Fibroblast of lung (primary cell): ENCODE data around the gene ZNF862. TPM values are rescaled to one million over a fixed set of nuclear protein-coding genes. Genes with fewer than 3 reads are reported as not detected.

Experiments used
- DNase-seq, 2 donors: peaks; one replicate each; pipeline versions ENCODE4 v3.0.0 to v3.0.0-alpha.2; 2010; ENCODE audit warnings: low read depth in 2 of 2
- H2AFZ ChIP-seq: 2 replicates; pipeline ENCODE4 v1.5.1; 2012; ENCODE audit warnings: low read length, control low read depth, inconsistent platforms
- H3K27ac ChIP-seq: 2 replicates; pipeline ENCODE4 v1.5.1; 2011; ENCODE audit warnings: low read length, control low read depth; ENCODE audit not compliant: insufficient read depth
- H3K27me3 ChIP-seq: 2 replicates; pipeline ENCODE4 v1.5.1; 2011; ENCODE audit warnings: mild to moderate bottlenecking, low read length; ENCODE audit not compliant: control insufficient read depth, insufficient read depth
- H3K36me3 ChIP-seq: 2 replicates; pipeline ENCODE4 v1.5.1; 2011; ENCODE audit warnings: low read length; ENCODE audit not compliant: control insufficient read depth, insufficient read depth
- H3K4me1 ChIP-seq: 2 replicates; pipeline ENCODE4 v1.5.1; 2011; ENCODE audit warnings: low read length; ENCODE audit not compliant: control insufficient read depth, insufficient read depth; ENCODE audit errors: extremely low read depth
- H3K4me2 ChIP-seq: 2 replicates; pipeline ENCODE4 v1.5.1; 2011; ENCODE audit warnings: low read length, control low read depth; ENCODE audit not compliant: insufficient read depth; ENCODE audit errors: extremely low read depth
- H3K4me3 ChIP-seq, 4 experiments: fragments of 200-600 bp in 1 of 4; sonication (generic) in 1 of 4; replicated peaks in 1 of 4; 2 replicates each; pipeline ENCODE4 v1.5.1; 2011 to 2016; ENCODE audit warnings: low read length in 4 of 4, low read depth in 3 of 4, mild to moderate bottlenecking in 3 of 4, control low read depth in 2 of 4, inconsistent platforms in 1 of 4, mixed read lengths in 1 of 4; ENCODE audit not compliant: insufficient read depth in 1 of 4; ENCODE audit errors: control extremely low read depth in 1 of 4
- H3K79me2 ChIP-seq: 2 replicates; pipeline ENCODE4 v1.5.1; 2012; ENCODE audit warnings: mild to moderate bottlenecking, low read length, inconsistent platforms; ENCODE audit not compliant: control insufficient read depth, insufficient read depth
- H3K9ac ChIP-seq: 2 replicates; pipeline ENCODE4 v1.5.1; 2011; ENCODE audit warnings: mild to moderate bottlenecking, low read length, control low read depth; ENCODE audit not compliant: insufficient read depth
- H3K9me3 ChIP-seq: 2 replicates; pipeline ENCODE4 v1.5.1; 2012; ENCODE audit warnings: low read depth, low read length; ENCODE audit not compliant: control insufficient read depth, insufficient read depth
- H4K20me1 ChIP-seq: 2 replicates; pipeline ENCODE4 v1.5.1; 2011; ENCODE audit warnings: low read length; ENCODE audit not compliant: control insufficient read depth, insufficient read depth; ENCODE audit errors: extremely low read depth
- EZH2 ChIP-seq: IDR thresholded peaks from 2 replicates; pipeline ENCODE4 v1.5.1; 2012; ENCODE audit warnings: low read length, control low read depth, mild to moderate bottlenecking; ENCODE audit errors: missing control alignments
- polyA minus RNA-seq: library from RNA; depleted of rRNA, polyadenylated mRNA; stranded (reverse); fragments of >200 nt; gene quantifications from 2 replicates; pipeline ENCODE4 v1.2.3, GENCODE V29; 2011; ENCODE audit warnings: low replicate concordance
- polyA plus RNA-seq, 2 donors: library from polyadenylated mRNA; depleted of rRNA in 1 of 2; stranded (reverse) in 1 of 2; unstranded in 1 of 2; fragments of >200 nt; gene quantifications; 2 replicates each; pipeline ENCODE4 v1.2.1, GENCODE V29; 2011 to 2012; ENCODE audit warnings: missing spikeins in 1 of 2
- total RNA-seq: library from RNA; depleted of rRNA; stranded (reverse); fragments of >200 nt; gene quantifications from 2 replicates; pipeline ENCODE4 v1.2.1, GENCODE V29; 2014
- TF ChIP-seq, protein P1 (sequence below), 2 donors: IDR thresholded peaks in 1 of 2; conservative IDR thresholded peaks in 1 of 2; 1 replicate in 1 of 2; 2 replicates in 1 of 2; pipeline ENCODE4 v1.5.1; 2011 to 2012; ENCODE audit warnings: low read length in 2 of 2, control low read depth in 1 of 2, inconsistent platforms in 1 of 2, low read depth in 1 of 2, mild to moderate bottlenecking in 1 of 2

The ZNF862 gene
- total RNA-seq (8.0 and 10.9 TPM in 2 replicates), polyA plus RNA-seq (3.6 and 4.7 TPM in 2 replicates), polyA minus RNA-seq (10.8 and 20.6 TPM in 2 replicates)
- 3.0 and 4.6 TPM in 2 replicates for polyA plus RNA-seq (2012)

DNA sequence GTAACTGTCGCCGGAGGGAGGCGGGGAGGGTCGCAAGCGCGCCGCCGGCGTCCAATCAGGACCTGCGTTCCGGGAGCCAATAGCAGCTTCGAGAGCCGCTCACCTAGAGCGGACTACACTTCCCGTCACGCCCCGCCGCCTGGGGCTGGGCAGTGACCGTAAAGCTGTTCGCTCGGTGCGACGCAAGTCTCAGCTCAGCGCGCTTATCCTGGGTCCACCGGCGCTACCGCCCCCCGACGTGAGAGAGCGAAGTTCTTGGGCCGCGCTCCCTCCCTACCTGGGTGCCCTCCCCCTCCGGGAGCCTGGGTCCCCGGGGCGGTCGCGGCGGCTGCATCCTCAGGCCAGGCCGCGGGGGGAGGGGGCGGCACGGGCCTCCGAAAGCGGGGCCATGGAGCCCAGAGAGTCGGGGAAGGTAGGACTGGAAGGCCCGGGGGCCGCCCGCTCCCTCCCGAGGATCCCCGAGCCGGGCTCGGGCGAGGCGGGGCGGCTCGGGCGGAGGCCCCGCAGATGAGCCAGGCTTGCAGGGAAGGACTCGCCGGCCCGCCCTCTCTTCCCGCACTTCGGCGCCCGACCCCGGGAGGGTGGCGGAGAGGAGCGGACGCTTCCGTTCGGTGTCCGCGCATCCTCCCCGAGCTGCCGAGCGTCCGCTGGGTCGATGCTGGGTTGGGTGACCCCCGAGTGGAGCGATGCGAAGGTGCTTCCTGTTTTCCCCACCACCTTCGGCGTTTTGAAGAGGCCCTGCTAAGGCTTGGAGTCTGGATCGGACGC is at the start of gene ZNF862:
Gene ZNF862 (plus strand): TSS at position 152 of the 768 bp plus-strand sequence. CDS start 237 bp downstream, at position 389.
- Histone ChIP-seq H3K36me3 (no peaks in the 10 kb centered on the region), H3K79me2 (peaks cover 6% of the 10 kb centered on the region), H3K9ac (peak within 1 kb of the TSS; percentile 66), H4K20me1 (no peaks in the 10 kb centered on the region), H3K4me2 (peak within 1 kb of the TSS; percentile 96), H3K27ac (peak within 1 kb of the TSS; percentile 72), H3K9me3 (no peaks in the 10 kb centered on the region), H3K4me1 (no peaks in the 10 kb centered on the region), H2AFZ (peak within 1 kb of the TSS; percentile 93), H3K27me3 (no peaks in the 10 kb centered on the region), H3K4me3 (peak within 1 kb of the TSS; percentile 82 to 96 (median 91))
- TF ChIP-seq, protein P1, sequence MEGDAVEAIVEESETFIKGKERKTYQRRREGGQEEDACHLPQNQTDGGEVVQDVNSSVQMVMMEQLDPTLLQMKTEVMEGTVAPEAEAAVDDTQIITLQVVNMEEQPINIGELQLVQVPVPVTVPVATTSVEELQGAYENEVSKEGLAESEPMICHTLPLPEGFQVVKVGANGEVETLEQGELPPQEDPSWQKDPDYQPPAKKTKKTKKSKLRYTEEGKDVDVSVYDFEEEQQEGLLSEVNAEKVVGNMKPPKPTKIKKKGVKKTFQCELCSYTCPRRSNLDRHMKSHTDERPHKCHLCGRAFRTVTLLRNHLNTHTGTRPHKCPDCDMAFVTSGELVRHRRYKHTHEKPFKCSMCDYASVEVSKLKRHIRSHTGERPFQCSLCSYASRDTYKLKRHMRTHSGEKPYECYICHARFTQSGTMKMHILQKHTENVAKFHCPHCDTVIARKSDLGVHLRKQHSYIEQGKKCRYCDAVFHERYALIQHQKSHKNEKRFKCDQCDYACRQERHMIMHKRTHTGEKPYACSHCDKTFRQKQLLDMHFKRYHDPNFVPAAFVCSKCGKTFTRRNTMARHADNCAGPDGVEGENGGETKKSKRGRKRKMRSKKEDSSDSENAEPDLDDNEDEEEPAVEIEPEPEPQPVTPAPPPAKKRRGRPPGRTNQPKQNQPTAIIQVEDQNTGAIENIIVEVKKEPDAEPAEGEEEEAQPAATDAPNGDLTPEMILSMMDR (conservative IDR thresholded peaks at IDR 0.05 in 1 of 2, IDR thresholded peaks at IDR 0.05 in 1 of 2; ENCODE audit: low read depth in 1 of 2, low read length in 2 of 2) = peak in 1 of 2 donors; percentile 6
- TF ChIP-seq EZH2 = no peak
- DNase-seq = peak; percentile 97 to 98

DNA sequence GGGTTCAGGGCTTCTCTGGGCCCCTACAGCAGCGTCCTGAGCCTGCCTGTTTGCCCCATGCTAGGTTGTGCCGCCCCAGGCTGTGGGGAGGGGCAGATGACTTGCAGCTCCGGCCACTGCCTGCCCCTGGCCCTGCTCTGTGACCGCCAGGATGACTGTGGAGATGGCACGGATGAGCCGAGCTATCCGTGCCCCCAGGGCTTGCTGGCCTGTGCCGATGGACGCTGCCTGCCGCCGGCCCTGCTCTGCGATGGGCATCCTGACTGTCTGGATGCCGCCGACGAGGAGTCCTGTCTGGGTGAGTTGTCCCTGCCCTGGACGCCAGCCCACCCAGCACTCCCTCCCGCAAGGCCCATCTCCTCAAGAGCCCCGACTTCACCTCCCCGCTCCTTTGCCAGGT is 49.1 kb upstream of the ZNF862 start:
- Histone ChIP-seq H4K20me1 (no peaks in the 10 kb centered on the region), H3K36me3 (no peaks in the 10 kb centered on the region), H3K27ac (no peak overlapping the region), H3K9me3 (no peaks in the 10 kb centered on the region), H2AFZ (no peak overlapping the region), H3K27me3 (peaks cover 6% of the 10 kb centered on the region), H3K4me1 (no peaks in the 10 kb centered on the region), H3K4me2 (no peak overlapping the region), H3K4me3 (no peak overlapping the region), H3K79me2 (no peaks in the 10 kb centered on the region), H3K9ac (no peak overlapping the region)
- DNase-seq = no peak
- TF ChIP-seq, protein P1 (conservative IDR thresholded peaks at IDR 0.05 in 1 of 2, IDR thresholded peaks at IDR 0.05 in 1 of 2; ENCODE audit: low read depth in 1 of 2, low read length in 2 of 2) = no peak
- TF ChIP-seq EZH2 = no peak

DNA sequence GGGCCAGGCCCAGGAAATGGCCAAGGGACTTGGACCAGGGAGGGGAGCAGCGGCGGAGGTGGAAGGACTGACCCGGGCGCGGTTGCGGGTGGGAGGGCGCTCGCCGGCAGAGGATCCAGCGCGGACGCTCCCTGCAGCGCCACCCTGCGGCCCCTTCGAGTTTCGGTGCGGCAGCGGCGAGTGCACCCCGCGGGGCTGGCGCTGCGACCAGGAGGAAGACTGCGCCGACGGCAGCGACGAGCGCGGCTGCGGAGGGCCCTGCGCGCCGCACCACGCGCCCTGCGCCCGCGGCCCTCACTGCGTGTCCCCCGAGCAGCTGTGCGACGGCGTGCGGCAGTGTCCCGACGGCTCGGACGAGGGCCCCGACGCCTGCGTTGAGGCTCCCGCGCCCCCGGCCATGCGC is 48.0 kb upstream of the ZNF862 start:
- peak; percentile 18 for TF ChIP-seq EZH2
- TF ChIP-seq, protein P1 (conservative IDR thresholded peaks at IDR 0.05 in 1 of 2, IDR thresholded peaks at IDR 0.05 in 1 of 2; ENCODE audit: low read depth in 1 of 2, low read length in 2 of 2) = peak in 1 of 2 donors; percentile 44
- no peaks in the 10 kb centered on the region for H4K20me1 ChIP-seq
- H3K4me2 ChIP-seq = no peak overlapping the region
- H3K9me3 ChIP-seq = no peaks in the 10 kb centered on the region
- DNase-seq = no peak
- H3K4me3 ChIP-seq = no peak overlapping the region
- no peak overlapping the region for H3K27ac ChIP-seq
- no peaks in the 10 kb centered on the region for H3K79me2 ChIP-seq
- H3K4me1 ChIP-seq = no peaks in the 10 kb centered on the region
- no peak overlapping the region for H2AFZ ChIP-seq
- no peaks in the 10 kb centered on the region for H3K36me3 ChIP-seq
- H3K27me3 ChIP-seq = peaks cover 6% of the 10 kb centered on the region
- no peak overlapping the region for H3K9ac ChIP-seq
